ENCODE results near the gene SPATA9.

SPATA9 gene

DNA sequence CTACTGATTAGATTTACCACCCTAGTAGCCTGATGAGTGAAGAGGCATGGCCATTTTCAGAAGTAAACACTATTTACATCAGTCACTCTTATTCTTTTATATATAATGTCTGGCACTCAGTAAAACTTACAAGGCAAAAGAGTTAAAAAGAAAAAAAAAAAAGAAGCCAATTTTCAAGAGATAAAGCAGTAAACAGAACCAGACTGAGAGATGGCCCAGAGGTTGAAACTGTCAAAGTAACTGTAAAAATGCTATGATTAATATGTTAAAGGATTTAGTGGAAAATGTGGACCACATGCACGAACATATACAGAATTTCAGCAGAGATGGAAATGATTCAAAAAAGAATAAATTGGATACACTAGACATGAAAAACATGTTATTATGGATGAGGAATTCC, 69.3 kb downstream of the SPATA9 start:
- DNase-seq: no peak

DNA sequence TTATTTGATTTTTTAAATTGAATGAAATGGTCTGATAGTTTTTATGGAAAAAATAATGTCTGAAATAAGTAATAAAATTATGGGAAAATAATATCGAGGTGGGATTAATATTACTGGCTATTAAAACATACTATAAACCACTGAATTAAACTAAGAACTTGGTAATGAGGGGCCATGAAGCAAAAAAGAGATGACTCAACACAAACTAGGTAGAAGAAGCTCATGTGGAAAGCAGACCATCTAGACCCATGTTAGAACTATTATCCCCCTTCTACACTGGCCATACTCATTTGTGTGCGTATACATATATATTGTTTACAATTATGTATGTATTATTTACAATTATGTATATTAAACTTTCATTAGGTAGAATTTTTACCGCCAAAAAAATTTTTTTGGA, 71.4 kb downstream of the SPATA9 start:
- no peak for DNase-seq

DNA sequence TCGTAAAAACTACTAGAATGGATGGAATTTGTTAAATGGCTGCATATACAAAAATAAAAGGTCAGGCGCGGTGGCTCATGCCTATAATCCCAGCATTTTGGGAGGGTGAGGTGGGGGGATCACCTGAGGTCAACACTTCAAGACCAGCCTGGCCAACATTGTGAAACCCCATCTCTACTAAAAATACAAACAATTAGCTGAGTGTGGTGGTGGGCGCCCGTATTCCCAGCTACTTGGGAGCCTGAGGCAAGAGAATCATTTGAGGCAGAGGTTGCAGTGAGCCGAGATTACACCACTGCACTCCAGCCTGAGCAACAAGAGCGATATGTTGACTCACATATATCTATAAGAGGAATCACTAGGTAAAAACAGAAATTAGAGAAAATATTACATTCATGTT, 72.2 kb downstream of the SPATA9 start:
- DNase-seq: no peak

DNA sequence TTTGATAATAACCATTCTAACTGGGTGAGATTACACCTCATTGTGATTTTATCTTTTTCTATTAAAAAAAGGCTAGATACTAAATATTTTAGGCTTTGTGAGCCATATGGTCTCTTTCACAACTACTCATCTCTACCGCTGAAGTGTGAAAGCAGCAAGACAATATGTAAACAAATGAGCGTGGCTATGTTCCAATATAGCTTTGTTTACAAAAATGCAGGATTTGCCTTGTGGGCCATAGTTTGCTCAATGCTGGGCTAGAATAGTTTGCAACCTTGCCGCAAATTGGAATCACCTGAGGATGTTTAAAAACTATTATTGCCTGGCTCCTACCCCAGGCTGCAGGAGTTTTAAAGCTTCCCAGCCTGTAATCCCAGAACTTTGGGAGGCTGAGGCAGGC, 73.1 kb downstream of the SPATA9 start:
- DNase-seq: no peak
